OCI-LY3 (cell line): ENCODE results near the gene MMADHC.

ENCODE experiments used
- H2AFZ ChIP-seq: fragments of 200-600, 300-600 bp; shearing (Covaris generic); 2 replicates; pipeline ENCODE4 v1.6.0; 2014; ENCODE audit warnings: antibody characterized with exemption, low read depth, low read length
- H3K27ac ChIP-seq: fragments of 200-600, 300-600 bp; sonication (generic); 2 replicates; pipeline ENCODE4 v1.5.1; 2014; ENCODE audit warnings: mild to moderate bottlenecking, low read length, moderate library complexity, mixed read lengths
- H3K27me3 ChIP-seq: fragments of 200-600, 300-600 bp; sonication (generic); 2 replicates; pipeline ENCODE4 v1.6.1; 2014; ENCODE audit warnings: low read depth, low read length, mixed read lengths
- H3K36me3 ChIP-seq: fragments of 200-600, 300-600 bp; sonication (generic); replicated peaks from 2 replicates; pipeline ENCODE3; 2014; ENCODE audit warnings: low read depth, low read length, mixed read lengths
- H3K4me1 ChIP-seq: fragments of 300-600, 200-600 bp; sonication (generic); 2 replicates; pipeline ENCODE4 v1.6.1; 2014; ENCODE audit warnings: low read length, mixed read lengths
- H3K4me2 ChIP-seq: fragments of 200-600, 300-600 bp; sonication (generic); 2 replicates; pipeline ENCODE4 v1.6.1; 2014; ENCODE audit warnings: low read length, mixed read lengths
- H3K4me3 ChIP-seq: fragments of 300-600, 200-600 bp; sonication (generic); 2 replicates; pipeline ENCODE4 v1.5.1; 2014; ENCODE audit warnings: antibody characterized with exemption, mild to moderate bottlenecking, low read length, moderate library complexity
- H3K79me2 ChIP-seq: fragments of 300-600, 200-600 bp; shearing (Covaris generic); 2 replicates; pipeline ENCODE4 v1.6.1; 2014; ENCODE audit warnings: mild to moderate bottlenecking, low read length, mixed read lengths
- H3K9ac ChIP-seq: fragments of 300-600, 200-600 bp; shearing (Covaris generic); 2 replicates; pipeline ENCODE4 v1.6.0; 2014; ENCODE audit warnings: mild to moderate bottlenecking, low read length, moderate library complexity
- H3K9me3 ChIP-seq: fragments of 200-600, 300-600 bp; shearing (Covaris generic); 2 replicates; pipeline ENCODE4 v1.6.1; 2014; ENCODE audit warnings: low read length, mixed read lengths; ENCODE audit not compliant: insufficient read depth
- H4K20me1 ChIP-seq: fragments of 200-600, 300-600 bp; sonication (generic); 2 replicates; pipeline ENCODE4 v1.6.1; 2016; ENCODE audit warnings: low read length, mixed read lengths; ENCODE audit not compliant: insufficient read depth
- EZH2phosphoT487 ChIP-seq: fragments of 200-600 bp; shearing (Covaris generic); IDR thresholded peaks from 2 replicates; pipeline ENCODE4 v1.6.1; 2018; ENCODE audit warnings: antibody characterized with exemption, mixed run types, low read depth
- TF ChIP-seq, protein P1 (sequence below): fragments of 200-600, 300-600 bp; sonication (generic); IDR thresholded peaks from 2 replicates; pipeline ENCODE4 v1.5.1; 2014; ENCODE audit warnings: antibody characterized with exemption, low read length, low read depth

The MMADHC gene

DNA sequence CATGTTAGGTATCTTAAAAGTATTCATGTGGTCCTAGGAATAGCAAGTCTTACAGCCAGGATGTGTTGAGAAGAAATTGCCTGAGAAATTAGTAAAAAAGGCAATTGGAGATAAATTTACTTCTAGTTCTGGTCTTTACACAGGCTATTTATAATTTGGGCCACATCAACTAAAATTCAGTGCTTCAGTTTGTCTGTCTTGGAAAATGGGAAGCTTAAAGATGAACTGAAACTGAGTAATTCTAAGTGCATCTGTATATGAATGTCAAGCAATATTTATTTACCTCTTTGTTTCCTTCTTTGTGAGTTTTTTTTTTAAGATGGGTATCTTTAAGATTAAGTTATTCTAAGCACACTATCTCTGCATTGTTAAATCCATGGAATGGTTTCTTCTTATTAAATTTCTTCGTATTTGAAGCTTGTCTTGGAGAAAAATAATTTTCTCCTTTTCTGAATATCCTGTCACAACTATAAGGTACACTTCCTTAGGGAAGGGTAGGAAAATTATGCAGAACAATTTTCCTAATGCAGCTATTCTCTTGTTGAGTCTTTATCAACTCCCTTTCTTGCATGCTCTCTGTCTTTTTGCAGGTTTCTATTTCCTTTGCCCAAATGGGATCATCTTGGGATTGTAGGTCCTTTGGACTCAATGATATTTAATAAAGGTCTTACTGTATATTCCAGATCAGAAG is 39.7 kb upstream of the MMADHC start:
- Histone ChIP-seq H4K20me1 (no peaks in the 10 kb centered on the region), H3K4me2 (no peak overlapping the region), H3K4me1 (peaks cover 13% of the 10 kb centered on the region), H3K36me3 (no peaks in the 10 kb centered on the region), H2AFZ (no peak overlapping the region), H3K9ac (no peak overlapping the region), H3K79me2 (no peaks in the 10 kb centered on the region), H3K27ac (no peak overlapping the region), H3K4me3 (no peak overlapping the region), H3K9me3 (no peaks in the 10 kb centered on the region), H3K27me3 (no peaks in the 10 kb centered on the region)
- TF ChIP-seq, protein P1, sequence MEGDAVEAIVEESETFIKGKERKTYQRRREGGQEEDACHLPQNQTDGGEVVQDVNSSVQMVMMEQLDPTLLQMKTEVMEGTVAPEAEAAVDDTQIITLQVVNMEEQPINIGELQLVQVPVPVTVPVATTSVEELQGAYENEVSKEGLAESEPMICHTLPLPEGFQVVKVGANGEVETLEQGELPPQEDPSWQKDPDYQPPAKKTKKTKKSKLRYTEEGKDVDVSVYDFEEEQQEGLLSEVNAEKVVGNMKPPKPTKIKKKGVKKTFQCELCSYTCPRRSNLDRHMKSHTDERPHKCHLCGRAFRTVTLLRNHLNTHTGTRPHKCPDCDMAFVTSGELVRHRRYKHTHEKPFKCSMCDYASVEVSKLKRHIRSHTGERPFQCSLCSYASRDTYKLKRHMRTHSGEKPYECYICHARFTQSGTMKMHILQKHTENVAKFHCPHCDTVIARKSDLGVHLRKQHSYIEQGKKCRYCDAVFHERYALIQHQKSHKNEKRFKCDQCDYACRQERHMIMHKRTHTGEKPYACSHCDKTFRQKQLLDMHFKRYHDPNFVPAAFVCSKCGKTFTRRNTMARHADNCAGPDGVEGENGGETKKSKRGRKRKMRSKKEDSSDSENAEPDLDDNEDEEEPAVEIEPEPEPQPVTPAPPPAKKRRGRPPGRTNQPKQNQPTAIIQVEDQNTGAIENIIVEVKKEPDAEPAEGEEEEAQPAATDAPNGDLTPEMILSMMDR, result no peak
- TF ChIP-seq EZH2phosphoT487, result no peak

DNA sequence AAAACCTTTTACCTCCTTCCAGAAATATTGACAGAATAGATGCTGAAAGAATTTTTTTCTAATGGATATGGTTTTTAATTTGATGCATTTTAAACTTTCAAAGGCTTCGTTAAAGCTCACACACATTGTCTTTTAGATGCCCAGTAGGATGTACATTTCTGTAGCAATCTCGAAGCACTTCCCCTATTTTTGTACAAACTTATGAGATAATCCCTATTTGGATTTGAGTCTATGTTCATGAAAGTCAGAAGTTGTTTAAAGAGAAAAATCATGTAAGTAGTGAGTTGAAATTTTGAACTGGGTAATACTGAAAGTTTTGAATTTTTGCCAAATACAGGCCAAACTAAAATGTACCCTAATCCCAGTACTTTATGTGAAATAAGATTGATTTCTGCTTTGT is 38.1 kb upstream of the MMADHC start:
- TF ChIP-seq, protein P1, result no peak
- no peak for TF ChIP-seq EZH2phosphoT487
- H3K4me3 ChIP-seq, result no peak overlapping the region
- no peaks in the 10 kb centered on the region for H4K20me1 ChIP-seq

DNA sequence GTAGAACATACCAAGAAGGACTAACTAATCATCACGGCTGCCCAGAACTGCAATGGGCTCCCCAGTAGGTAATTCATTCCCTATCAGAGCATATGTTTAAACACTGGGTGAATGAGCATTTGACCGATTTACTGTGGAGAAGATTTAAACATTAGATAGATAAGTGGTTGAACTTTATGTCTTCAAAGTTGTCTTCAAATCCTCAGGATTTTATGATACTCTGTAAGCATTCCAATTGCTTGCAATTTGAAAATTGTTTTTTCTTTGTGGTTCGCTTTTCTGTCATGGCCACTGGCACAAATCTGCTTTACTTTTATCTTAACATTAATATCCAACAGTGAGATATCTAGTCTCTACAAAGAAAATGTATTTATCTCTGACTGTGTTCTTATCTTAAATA is 37.7 kb upstream of the MMADHC start:
- Histone ChIP-seq H3K9me3 (no peaks in the 10 kb centered on the region), H3K4me2 (no peak overlapping the region)
- TF ChIP-seq, protein P1, result no peak
- no peak for TF ChIP-seq EZH2phosphoT487

More for the DNA sequence above, 38.1 kb upstream of the MMADHC start:
- no peak overlapping the region for H3K27ac ChIP-seq
- no peaks in the 10 kb centered on the region for H3K79me2 ChIP-seq
- no peaks in the 10 kb centered on the region for H3K36me3 ChIP-seq
- no peaks in the 10 kb centered on the region for H3K9me3 ChIP-seq
- H3K9ac ChIP-seq, result no peak overlapping the region
- H3K4me1 ChIP-seq, result peaks cover 15% of the 10 kb centered on the region
- H2AFZ ChIP-seq, result no peak overlapping the region
- no peak overlapping the region for H3K4me2 ChIP-seq
- H3K27me3 ChIP-seq, result no peaks in the 10 kb centered on the region

DNA sequence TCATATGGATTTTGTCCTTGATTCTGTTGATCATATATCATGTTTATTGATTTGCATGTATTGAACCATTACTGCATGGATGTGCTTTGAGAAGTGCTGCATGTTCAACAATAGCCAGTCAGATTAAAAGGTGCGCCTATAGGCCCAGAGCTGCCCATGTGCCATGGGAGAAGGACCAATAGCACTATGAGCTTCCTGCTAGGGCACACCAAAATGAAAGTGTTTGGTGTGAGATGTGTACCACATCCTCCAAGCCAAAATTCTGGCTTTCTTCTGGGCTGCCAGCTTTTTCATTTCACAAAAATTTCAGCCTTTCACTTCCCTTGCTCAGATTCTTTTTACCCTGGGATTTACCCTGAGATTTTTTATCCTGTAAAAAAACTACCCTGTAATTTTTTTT is 34.8 kb upstream of the MMADHC start:
- Histone ChIP-seq H2AFZ (no peak overlapping the region), H3K4me3 (no peak overlapping the region), H3K27me3 (no peaks in the 10 kb centered on the region), H3K4me2 (no peak overlapping the region), H3K4me1 (peaks cover 15% of the 10 kb centered on the region), H3K9me3 (no peaks in the 10 kb centered on the region), H3K79me2 (no peaks in the 10 kb centered on the region), H3K27ac (no peak overlapping the region), H4K20me1 (no peaks in the 10 kb centered on the region), H3K36me3 (no peaks in the 10 kb centered on the region), H3K9ac (no peak overlapping the region)
- TF ChIP-seq, protein P1, result no peak
- TF ChIP-seq EZH2phosphoT487, result no peak

More for the DNA sequence above, 37.7 kb upstream of the MMADHC start:
- Histone ChIP-seq H3K9ac (no peak overlapping the region), H3K27ac (no peak overlapping the region), H3K36me3 (no peaks in the 10 kb centered on the region), H3K4me1 (peaks cover 15% of the 10 kb centered on the region), H3K79me2 (no peaks in the 10 kb centered on the region), H3K27me3 (no peaks in the 10 kb centered on the region), H2AFZ (no peak overlapping the region), H4K20me1 (no peaks in the 10 kb centered on the region), H3K4me3 (no peak overlapping the region)
